ENCODE data around the gene PKP2. TPM values are rescaled to one million over a fixed set of nuclear protein-coding genes. Genes with fewer than 3 reads are reported as not detected.

The PKP2 gene
- total and polyA plus RNA-seq, 2 experiments from 2014 or later = 60.0 to 62.4 TPM

DNA sequence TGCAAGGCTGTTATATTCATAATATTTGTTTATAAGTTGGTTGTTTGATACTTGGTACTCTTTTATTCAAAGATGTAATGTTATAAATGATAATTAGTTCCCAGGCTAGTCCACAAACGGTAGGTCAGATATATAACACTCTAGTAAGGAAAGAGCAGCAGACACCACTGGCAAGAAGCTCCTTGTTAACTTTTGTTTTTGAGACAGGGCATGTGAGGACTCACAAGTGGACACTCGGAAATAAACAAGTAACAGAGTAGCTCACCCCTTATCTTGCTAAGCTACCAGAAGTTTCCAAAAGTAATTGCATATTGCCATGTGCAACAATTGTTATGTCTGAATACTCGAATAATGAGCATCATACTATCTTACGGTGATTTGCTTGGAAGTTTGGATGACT, 102.3 kb downstream of the PKP2 start:
- H3K79me2 ChIP-seq = peaks cover 4% of the 10 kb centered on the region
- no peaks in the 10 kb centered on the region for H3K36me3 ChIP-seq (replicated peaks; ENCODE audit: insufficient read depth, low read depth)
- H3K27ac ChIP-seq = no peak overlapping the region
- no peak overlapping the region for H3K4me2 ChIP-seq
- no peaks in the 10 kb centered on the region for H3K4me1 ChIP-seq (ENCODE audit: insufficient read depth)
- TF ChIP-seq, protein P1, sequence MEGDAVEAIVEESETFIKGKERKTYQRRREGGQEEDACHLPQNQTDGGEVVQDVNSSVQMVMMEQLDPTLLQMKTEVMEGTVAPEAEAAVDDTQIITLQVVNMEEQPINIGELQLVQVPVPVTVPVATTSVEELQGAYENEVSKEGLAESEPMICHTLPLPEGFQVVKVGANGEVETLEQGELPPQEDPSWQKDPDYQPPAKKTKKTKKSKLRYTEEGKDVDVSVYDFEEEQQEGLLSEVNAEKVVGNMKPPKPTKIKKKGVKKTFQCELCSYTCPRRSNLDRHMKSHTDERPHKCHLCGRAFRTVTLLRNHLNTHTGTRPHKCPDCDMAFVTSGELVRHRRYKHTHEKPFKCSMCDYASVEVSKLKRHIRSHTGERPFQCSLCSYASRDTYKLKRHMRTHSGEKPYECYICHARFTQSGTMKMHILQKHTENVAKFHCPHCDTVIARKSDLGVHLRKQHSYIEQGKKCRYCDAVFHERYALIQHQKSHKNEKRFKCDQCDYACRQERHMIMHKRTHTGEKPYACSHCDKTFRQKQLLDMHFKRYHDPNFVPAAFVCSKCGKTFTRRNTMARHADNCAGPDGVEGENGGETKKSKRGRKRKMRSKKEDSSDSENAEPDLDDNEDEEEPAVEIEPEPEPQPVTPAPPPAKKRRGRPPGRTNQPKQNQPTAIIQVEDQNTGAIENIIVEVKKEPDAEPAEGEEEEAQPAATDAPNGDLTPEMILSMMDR (IDR thresholded peaks at IDR 0.05; ENCODE audit: poor library complexity) = no peak
- TF ChIP-seq EZH2 (IDR thresholded peaks at IDR 0.05; ENCODE audit: borderline replicate concordance) (no peak), EZH2phosphoT487 (IDR thresholded peaks at IDR 0.05; ENCODE audit: low read depth, severe bottlenecking, unreplicated experiment) (no peak)
- H3K9me2 ChIP-seq (replicated peaks; ENCODE audit: insufficient read depth) = no peaks in the 10 kb centered on the region
- H3K27me3 ChIP-seq = no peaks in the 10 kb centered on the region
- no peak for DNase-seq (ENCODE audit: low spot score)
- H2AFZ ChIP-seq = no peak overlapping the region
- H4K20me1 ChIP-seq (ENCODE audit: insufficient read depth, poor library complexity, severe bottlenecking) = no peaks in the 10 kb centered on the region
- no peak overlapping the region for H3K4me3 ChIP-seq
- 77% methylated on average over 4 of the region's 4 CpGs for WGBS (ENCODE audit: low lambda C conversion rate, missing lambda C conversion rate)
- H3K9me3 ChIP-seq (ENCODE audit: low read depth) = no peaks in the 10 kb centered on the region

DNA sequence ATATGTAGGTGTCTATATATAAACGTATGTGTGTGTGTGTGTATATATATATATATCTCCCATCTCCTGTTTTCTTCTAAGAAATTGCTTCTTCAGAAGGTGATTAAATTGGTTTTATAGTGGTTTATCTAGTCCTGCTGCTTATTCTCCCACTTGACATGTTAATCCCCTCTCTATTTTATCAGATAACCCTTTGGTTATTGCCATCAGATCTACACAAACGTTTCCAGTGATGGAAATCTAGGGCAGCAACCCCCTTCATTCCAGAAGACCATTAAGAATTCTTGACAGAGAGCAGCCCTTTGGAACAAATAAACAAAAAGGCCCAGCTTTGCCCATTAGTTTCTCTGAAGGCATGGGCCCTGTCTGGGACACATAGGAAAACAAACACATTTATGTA, 106.7 kb downstream of the PKP2 start:
- Histone ChIP-seq H3K4me2 (no peak overlapping the region), H4K20me1 (ENCODE audit: insufficient read depth, poor library complexity, severe bottlenecking) (no peaks in the 10 kb centered on the region), H3K79me2 (no peaks in the 10 kb centered on the region), H3K4me3 (no peak overlapping the region), H3K9me3 (ENCODE audit: low read depth) (no peaks in the 10 kb centered on the region), H3K4me1 (ENCODE audit: insufficient read depth) (no peaks in the 10 kb centered on the region), H3K27ac (no peak overlapping the region), H3K27me3 (no peaks in the 10 kb centered on the region), H3K36me3 (replicated peaks; ENCODE audit: insufficient read depth, low read depth) (no peaks in the 10 kb centered on the region), H2AFZ (no peak overlapping the region), H3K9me2 (replicated peaks; ENCODE audit: insufficient read depth) (no peaks in the 10 kb centered on the region)
- no peak for DNase-seq (ENCODE audit: low spot score)
- WGBS (ENCODE audit: low lambda C conversion rate, missing lambda C conversion rate) = 29% methylated on average over 2 of the region's 2 CpGs
- TF ChIP-seq EZH2phosphoT487 (IDR thresholded peaks at IDR 0.05; ENCODE audit: low read depth, severe bottlenecking, unreplicated experiment) (no peak), EZH2 (IDR thresholded peaks at IDR 0.05; ENCODE audit: borderline replicate concordance) (no peak)

DNA sequence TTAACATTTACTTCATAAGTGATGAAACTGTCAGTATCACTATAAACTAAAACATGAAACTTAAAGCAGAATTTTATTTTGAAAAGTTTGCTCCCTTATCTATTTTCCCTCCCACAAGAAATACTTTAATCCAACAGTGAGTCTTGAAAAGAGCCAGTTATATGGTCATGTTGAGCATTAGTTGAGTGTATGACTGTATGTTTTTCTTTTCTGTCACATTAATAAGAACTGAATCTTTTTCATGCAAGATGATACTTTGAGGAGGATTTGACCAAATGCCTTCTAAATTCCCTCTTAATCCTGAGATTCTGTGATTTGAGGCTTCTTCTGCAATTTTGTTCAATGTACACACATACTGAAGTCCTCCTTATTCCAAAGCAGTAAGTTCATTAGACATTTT, 107.1 kb downstream of the PKP2 start:
- Histone ChIP-seq H3K79me2 (no peaks in the 10 kb centered on the region), H3K27me3 (no peaks in the 10 kb centered on the region), H3K36me3 (replicated peaks; ENCODE audit: insufficient read depth, low read depth) (no peaks in the 10 kb centered on the region), H3K9me3 (ENCODE audit: low read depth) (no peaks in the 10 kb centered on the region), H4K20me1 (ENCODE audit: insufficient read depth, poor library complexity, severe bottlenecking) (no peaks in the 10 kb centered on the region), H3K9me2 (replicated peaks; ENCODE audit: insufficient read depth) (no peaks in the 10 kb centered on the region), H2AFZ (no peak overlapping the region), H3K27ac (no peak overlapping the region), H3K4me3 (no peak overlapping the region), H3K4me2 (no peak overlapping the region), H3K4me1 (ENCODE audit: insufficient read depth) (no peaks in the 10 kb centered on the region)
- TF ChIP-seq EZH2phosphoT487 (IDR thresholded peaks at IDR 0.05; ENCODE audit: low read depth, severe bottlenecking, unreplicated experiment) = no peak
- peak; percentile 6 for DNase-seq (ENCODE audit: low spot score)

DNA sequence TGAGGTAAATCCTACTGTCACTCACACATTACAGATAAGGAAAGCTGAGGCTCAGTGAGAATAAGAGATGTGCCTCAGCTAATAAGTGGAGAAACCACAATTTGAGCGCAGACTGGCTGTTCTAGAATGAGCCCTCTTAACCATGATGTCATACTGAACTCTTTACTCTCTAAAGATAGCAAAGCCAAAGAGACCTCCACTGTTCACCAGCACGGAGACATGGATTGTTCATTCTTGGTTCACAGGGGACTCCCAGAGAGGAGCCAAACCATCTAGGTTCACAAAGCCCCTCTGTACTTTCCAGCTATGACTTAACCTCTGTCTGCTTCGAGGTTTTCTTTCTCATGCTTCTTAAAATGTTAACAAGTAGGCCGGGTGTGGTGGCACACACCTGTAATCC, 108.2 kb downstream of the PKP2 start:
- no peak for DNase-seq (ENCODE audit: low spot score)
- 81% methylated on average over 4 of the region's 4 CpGs for WGBS (ENCODE audit: low lambda C conversion rate, missing lambda C conversion rate)
- no peak overlapping the region for H2AFZ ChIP-seq
- H3K36me3 ChIP-seq (replicated peaks; ENCODE audit: insufficient read depth, low read depth) = no peaks in the 10 kb centered on the region
- H3K27me3 ChIP-seq = no peaks in the 10 kb centered on the region
- no peak overlapping the region for H3K4me2 ChIP-seq
- H3K27ac ChIP-seq = no peak overlapping the region
- no peaks in the 10 kb centered on the region for H3K9me3 ChIP-seq (ENCODE audit: low read depth)
- H3K4me3 ChIP-seq = no peak overlapping the region
- no peaks in the 10 kb centered on the region for H3K9me2 ChIP-seq (replicated peaks; ENCODE audit: insufficient read depth)
- TF ChIP-seq, protein P1 (IDR thresholded peaks at IDR 0.05; ENCODE audit: poor library complexity) = no peak
- TF ChIP-seq EZH2phosphoT487 (IDR thresholded peaks at IDR 0.05; ENCODE audit: low read depth, severe bottlenecking, unreplicated experiment) = no peak
- TF ChIP-seq EZH2 (IDR thresholded peaks at IDR 0.05; ENCODE audit: borderline replicate concordance) = no peak
- no peaks in the 10 kb centered on the region for H4K20me1 ChIP-seq (ENCODE audit: insufficient read depth, poor library complexity, severe bottlenecking)
- H3K79me2 ChIP-seq = no peaks in the 10 kb centered on the region
- no peaks in the 10 kb centered on the region for H3K4me1 ChIP-seq (ENCODE audit: insufficient read depth)
